Activated naive CD8-positive, alpha-beta T cell treated with anti-CD3 and anti-CD28 coated beads, Interleukin-2, amount 10 ng/mL, durations not matched to agents 7 days and 5 days (primary cell): ENCODE results near the gene ZNF17. TPM values are rescaled to one million over a fixed set of nuclear protein-coding genes. Genes with fewer than 3 reads are reported as not detected.
A peak's percentile ranks its signal among the peaks of the same experiment; 100 is the strongest.
"Not testable (repeated sequence)": the region's sequence is repeated elsewhere in the genome, so short reads cannot be mapped to it uniquely, and the experiment has no call there.

Experiments
- ATAC-seq: fragments of 150-1000 bp; cut with Tn5 transposase; one replicate; pipeline ENCODE4 v1.10.0; 2021; ENCODE audit warnings: low read depth, moderate library complexity
- POLR2A ChIA-PET: fragments of 350-600 bp; sonication (Branson Sonifier 250); formaldehyde crosslinking; loops from one replicate; lab custom pipeline; 2021; ENCODE audit warnings: antibody characterized with exemption; lab: Charles Lee
- DNase-seq: peaks from one replicate; pipeline ENCODE4 v3.0.0; 2021
- H3K27ac Mint-ChIP-seq: one replicate; pipeline ENCODE4 v1.8.0; 2022; ENCODE audit warnings: mild to moderate bottlenecking, mixed read lengths
- H3K27me3 Mint-ChIP-seq: one replicate; pipeline ENCODE4 v1.8.0; 2022; ENCODE audit warnings: mild to moderate bottlenecking, moderate library complexity, mixed read lengths
- H3K36me3 Mint-ChIP-seq: one replicate; pipeline ENCODE4 v1.8.0; 2021; ENCODE audit warnings: mild to moderate bottlenecking, mixed read lengths
- H3K4me1 Mint-ChIP-seq: one replicate; pipeline ENCODE4 v1.8.0; 2021; ENCODE audit warnings: mixed read lengths
- H3K4me3 Mint-ChIP-seq: one replicate; pipeline ENCODE4 v1.8.0; 2022; ENCODE audit warnings: mild to moderate bottlenecking, moderate library complexity, mixed read lengths
- H3K9me3 Mint-ChIP-seq: one replicate; pipeline ENCODE4 v1.8.0; 2021; ENCODE audit warnings: mixed read lengths
- total RNA-seq, 2 experiments: library from RNA; stranded (reverse); gene quantifications; one replicate each; pipeline ENCODE4 v1.2.3, GENCODE V29; 2021

ZNF17 gene
- 10 to 100 TPM; 19.0 to 24.9 TPM for total RNA-seq

DNA sequence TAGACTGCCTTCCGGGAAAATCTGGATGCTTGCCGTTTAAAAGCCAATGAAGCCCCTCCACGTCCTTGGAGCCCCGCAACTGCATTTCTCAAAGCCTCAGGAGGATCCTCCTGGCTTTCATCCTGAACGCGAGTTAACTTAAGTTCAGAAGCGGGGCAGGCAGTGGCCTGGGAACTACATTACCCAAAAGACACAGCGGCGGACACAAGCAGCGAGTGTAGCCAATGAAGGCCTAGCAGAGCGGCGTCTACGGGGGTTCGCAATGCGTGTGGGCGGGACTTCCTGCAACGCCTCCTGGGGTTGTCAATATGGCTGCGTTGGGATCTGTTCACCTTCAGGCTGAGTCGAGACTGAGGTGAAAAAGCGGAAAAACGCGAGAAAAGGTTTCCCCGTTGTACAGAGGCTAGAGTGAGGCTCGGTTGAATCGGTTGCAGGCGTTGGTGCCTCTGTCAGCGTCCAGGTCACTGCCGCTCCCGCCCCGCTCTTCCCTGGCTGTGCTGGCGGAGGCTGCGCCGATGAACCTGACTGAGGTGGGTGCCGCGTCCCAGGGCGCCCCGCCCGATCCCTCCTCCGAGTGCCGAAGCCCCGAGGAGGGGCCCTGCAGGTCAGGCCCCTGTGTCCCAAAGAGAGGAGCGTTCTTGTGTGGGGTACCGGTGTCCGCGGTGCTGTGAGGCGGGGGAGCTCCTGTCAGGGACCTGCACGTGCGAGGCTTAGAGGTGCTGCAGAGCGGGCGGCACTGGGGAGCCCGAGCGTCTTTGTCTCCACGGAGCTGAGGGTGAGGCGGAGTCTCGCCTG, at the start of gene ZNF17:
Gene ZNF17, plus strand, starts transcription at position 285 of the 795 bp plus-strand sequence. CDS start 2,455 bp downstream, outside the sequence.
- DNase-seq: peak; percentile 83
- POLR2A ChIA-PET: interaction anchor here (1.3 kb wide), 1 partner anchor 21 kb away, joined by 4 read pairs; the partner anchor contains the start of gene ZNF548
- peaks cover 29% of the 10 kb centered on the region for H3K36me3 Mint-ChIP-seq
- H3K4me3 Mint-ChIP-seq: peak within 1 kb of the TSS; percentile 89
- peaks cover 13% of the 10 kb centered on the region for H3K9me3 Mint-ChIP-seq
- H3K27ac Mint-ChIP-seq: peak within 1 kb of the TSS; percentile 75
- peak; percentile 100 for ATAC-seq
- H3K4me1 Mint-ChIP-seq: peaks cover 16% of the 10 kb centered on the region
- H3K27me3 Mint-ChIP-seq: no peaks in the 10 kb centered on the region

DNA sequence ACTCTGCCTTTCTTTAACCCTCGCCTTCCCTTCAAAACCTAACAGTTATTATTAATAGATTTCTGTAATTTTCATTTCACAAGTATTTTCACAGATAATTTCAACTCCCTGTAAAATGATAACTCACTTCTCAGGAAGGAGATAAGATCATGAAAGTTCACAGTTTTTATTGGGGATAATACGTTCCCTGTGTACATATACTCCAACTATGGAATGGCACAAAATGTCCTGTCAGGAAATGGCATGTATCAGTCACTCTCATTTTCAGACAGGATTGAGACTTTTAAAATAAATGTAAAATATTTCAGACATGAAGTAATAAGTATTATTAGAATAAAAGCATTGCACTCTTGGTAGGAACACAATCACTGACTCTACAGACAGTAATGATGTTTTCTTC, 48.5 kb upstream of the ZNF17 start:
- Mint-ChIP-seq H3K27ac (peak overlapping the region; percentile 99), H3K9me3 (peaks cover 14% of the 10 kb centered on the region), H3K4me1 (peaks cover 11% of the 10 kb centered on the region), H3K27me3 (no peaks in the 10 kb centered on the region), H3K4me3 (peak overlapping the region; percentile 96), H3K36me3 (peaks cover 45% of the 10 kb centered on the region)
- ATAC-seq (no peak), DNase-seq (no peak)
- POLR2A ChIA-PET: interaction anchor here (0.7 to 1.9 kb wide), 7 partner anchors 8 to 365 kb away, joined by 3 to 9 read pairs (median 4); partner anchors contain the start of genes ZNF304, ZNF548 and ZNF671

GRCh38 chr19:57362997-57363687, 47.8 kb upstream of the ZNF17 start, which contains the start of the genes TRAPPC2B and ZNF547:
TRAPPC2B (plus strand) TSS chr19:57363551; CDS start chr19:57364834, 1,283 bp downstream.
ZNF547 (plus strand) TSS chr19:57363551; CDS start chr19:57368556, 5,005 bp downstream.
- H3K4me1 Mint-ChIP-seq: peaks cover 11% of the 10 kb centered on the region
- peak; percentile 97 for DNase-seq
- H3K27me3 Mint-ChIP-seq: no peaks in the 10 kb centered on the region
- peak; percentile 96 for ATAC-seq
- peak within 1 kb of the TSS; percentile 99 for H3K27ac Mint-ChIP-seq
- H3K36me3 Mint-ChIP-seq: peaks cover 43% of the 10 kb centered on the region
- peaks cover 14% of the 10 kb centered on the region for H3K9me3 Mint-ChIP-seq
- POLR2A ChIA-PET: interaction anchor here (0.7 to 1.9 kb wide), 9 partner anchors 9 to 639 kb away, joined by 3 to 9 read pairs (median 4); partner anchors contain the start of genes ZNF304, ZNF548 and ZNF671
- H3K4me3 Mint-ChIP-seq: peak within 1 kb of the TSS; percentile 96

DNA sequence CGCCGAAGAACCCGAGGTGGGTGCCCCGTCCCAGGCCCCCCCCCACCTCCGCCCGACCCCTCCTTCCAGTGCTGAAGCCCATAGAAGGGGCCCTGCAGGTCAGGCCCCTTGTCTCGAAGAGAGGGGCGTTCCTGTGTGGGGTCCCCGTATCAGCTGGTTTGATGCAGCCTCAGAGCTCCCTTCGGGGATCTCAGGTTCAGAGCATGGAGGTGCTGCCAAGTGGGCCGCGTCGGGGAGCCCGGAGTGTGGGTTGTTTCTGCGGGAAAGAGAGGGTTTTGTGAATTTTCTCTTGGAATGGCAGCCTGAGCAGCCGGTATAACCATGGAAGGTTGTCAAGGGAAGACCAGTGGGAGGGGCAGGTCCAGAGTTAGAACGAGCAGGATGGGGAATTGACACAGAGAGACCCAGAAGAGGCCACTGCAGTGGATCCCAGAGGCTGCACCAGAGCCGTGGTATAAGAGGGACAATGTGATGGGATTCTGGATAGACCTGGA, 47.2 kb upstream of the ZNF17 start:
- peaks cover 43% of the 10 kb centered on the region for H3K36me3 Mint-ChIP-seq
- peaks cover 11% of the 10 kb centered on the region for H3K4me1 Mint-ChIP-seq
- peak overlapping the region; percentile 96 for H3K4me3 Mint-ChIP-seq
- H3K27me3 Mint-ChIP-seq: no peaks in the 10 kb centered on the region
- peaks cover 16% of the 10 kb centered on the region for H3K9me3 Mint-ChIP-seq
- POLR2A ChIA-PET: interaction anchor here (0.7 to 1.9 kb wide), 7 partner anchors 9 to 638 kb away, joined by 3 to 9 read pairs (median 4); partner anchors contain the start of genes ZNF304, ZNF548 and ZNF671
- DNase-seq (no peak), ATAC-seq (peak; percentile 13)
- H3K27ac Mint-ChIP-seq: peak overlapping the region; percentile 99

GRCh38 chr19:57366776-57367175, 44.2 kb upstream of the ZNF17 start:
- H3K27me3 Mint-ChIP-seq: no peaks in the 10 kb centered on the region
- H3K4me1 Mint-ChIP-seq: peaks cover 11% of the 10 kb centered on the region
- peaks cover 14% of the 10 kb centered on the region for H3K9me3 Mint-ChIP-seq
- H3K4me3 Mint-ChIP-seq: no peak overlapping the region
- ATAC-seq (no peak), DNase-seq (no peak)
- POLR2A ChIA-PET: interaction anchor here (0.7 to 1.0 kb wide), 2 partner anchors 23 to 49 kb away, joined by 4 to 6 read pairs; partner anchors contain the start of gene ZNF548
- no peak overlapping the region for H3K27ac Mint-ChIP-seq
- peaks cover 49% of the 10 kb centered on the region for H3K36me3 Mint-ChIP-seq

DNA sequence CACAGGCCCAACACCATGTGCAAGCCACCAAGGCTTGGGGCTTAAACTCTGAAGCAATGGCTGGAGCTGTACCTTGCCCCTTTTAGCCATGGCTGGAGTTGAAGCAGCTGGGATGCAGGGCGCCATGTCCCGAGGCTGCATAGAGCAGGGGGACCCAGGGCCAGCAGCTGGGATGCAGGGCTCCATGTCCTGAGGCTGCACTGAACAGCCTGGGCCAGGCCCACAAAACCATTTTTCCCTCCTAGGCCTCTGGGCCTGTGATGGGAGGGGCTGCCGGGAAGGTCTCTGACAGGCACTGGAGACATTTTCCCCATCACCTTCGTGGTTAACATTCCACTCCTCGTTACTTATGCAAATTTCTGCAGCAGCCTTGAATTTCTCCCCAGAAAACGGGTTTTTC, 36.8 kb upstream of the ZNF17 start:
- H3K36me3 Mint-ChIP-seq: peaks cover 84% of the 10 kb centered on the region
- POLR2A ChIA-PET: no interaction called here
- ATAC-seq (no peak), DNase-seq (no peak)
- no peaks in the 10 kb centered on the region for H3K4me1 Mint-ChIP-seq
- H3K4me3 Mint-ChIP-seq: no peak overlapping the region
- H3K9me3 Mint-ChIP-seq: peaks cover 41% of the 10 kb centered on the region
- no peak overlapping the region for H3K27ac Mint-ChIP-seq
- H3K27me3 Mint-ChIP-seq: no peaks in the 10 kb centered on the region

DNA sequence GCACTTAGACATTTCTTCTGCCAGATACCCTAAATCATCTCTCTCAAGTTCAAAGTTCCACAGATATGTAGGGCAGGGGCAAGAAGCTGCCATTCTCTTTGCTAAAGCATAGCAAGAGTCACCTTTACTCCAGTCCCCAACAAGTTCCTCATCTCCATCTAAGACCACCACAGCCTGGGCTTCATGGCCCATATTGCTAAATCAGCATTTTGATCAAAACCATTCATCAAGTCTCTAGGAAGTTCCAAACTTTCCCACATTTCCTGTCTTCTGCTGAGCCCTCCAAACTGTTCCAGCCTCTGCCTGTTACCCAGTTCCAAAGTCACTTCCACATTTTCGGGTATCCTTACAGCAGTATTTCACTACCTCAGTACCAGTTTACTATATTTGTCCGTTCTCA, 36.3 kb upstream of the ZNF17 start:
- H3K27ac Mint-ChIP-seq, POLR2A ChIA-PET, H3K4me1 Mint-ChIP-seq, ATAC-seq, DNase-seq, H3K4me3 Mint-ChIP-seq, H3K27me3 Mint-ChIP-seq: not testable (repeated sequence)
- peaks cover 44% of the 10 kb centered on the region for H3K9me3 Mint-ChIP-seq
- H3K36me3 Mint-ChIP-seq: peaks cover 87% of the 10 kb centered on the region

DNA sequence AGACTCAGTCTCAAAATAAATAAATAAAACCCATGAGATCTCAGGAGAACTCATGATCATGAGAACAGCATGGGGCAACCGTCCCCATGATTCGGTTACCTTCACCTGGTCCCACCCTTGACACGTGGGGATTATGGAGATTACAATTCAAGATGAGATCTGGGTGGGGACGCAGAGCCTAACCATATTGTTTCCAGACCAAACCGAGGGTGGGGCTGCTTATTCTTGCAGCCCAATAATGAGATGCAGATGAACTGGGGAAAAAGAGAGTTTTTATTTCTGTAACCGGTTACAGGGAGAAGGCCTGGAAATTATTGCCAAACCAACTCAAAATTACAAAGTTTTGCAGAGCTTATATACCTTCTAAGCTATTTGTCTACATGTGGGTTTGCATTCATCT, 34.8 kb upstream of the ZNF17 start:
- no peak for DNase-seq
- H3K27me3 Mint-ChIP-seq: no peaks in the 10 kb centered on the region
- peaks cover 46% of the 10 kb centered on the region for H3K9me3 Mint-ChIP-seq
- ATAC-seq: no peak
- peaks cover 77% of the 10 kb centered on the region for H3K36me3 Mint-ChIP-seq
- no peaks in the 10 kb centered on the region for H3K4me1 Mint-ChIP-seq
- H3K4me3 Mint-ChIP-seq: no peak overlapping the region
- no peak overlapping the region for H3K27ac Mint-ChIP-seq
- POLR2A ChIA-PET: no interaction called here

GRCh38 chr19:57377498-57378146, 33.3 kb upstream of the ZNF17 start:
- DNase-seq (no peak), ATAC-seq (no peak)
- Mint-ChIP-seq H3K36me3 (peaks cover 64% of the 10 kb centered on the region), H3K4me1 (no peaks in the 10 kb centered on the region), H3K9me3 (peaks cover 42% of the 10 kb centered on the region), H3K27ac (no peak overlapping the region), H3K4me3 (no peak overlapping the region), H3K27me3 (no peaks in the 10 kb centered on the region)
- POLR2A ChIA-PET: interaction anchor here (0.5 kb wide), 1 partner anchor 14 kb away, joined by 3 read pairs; no protein-coding TSS in a partner anchor

DNA sequence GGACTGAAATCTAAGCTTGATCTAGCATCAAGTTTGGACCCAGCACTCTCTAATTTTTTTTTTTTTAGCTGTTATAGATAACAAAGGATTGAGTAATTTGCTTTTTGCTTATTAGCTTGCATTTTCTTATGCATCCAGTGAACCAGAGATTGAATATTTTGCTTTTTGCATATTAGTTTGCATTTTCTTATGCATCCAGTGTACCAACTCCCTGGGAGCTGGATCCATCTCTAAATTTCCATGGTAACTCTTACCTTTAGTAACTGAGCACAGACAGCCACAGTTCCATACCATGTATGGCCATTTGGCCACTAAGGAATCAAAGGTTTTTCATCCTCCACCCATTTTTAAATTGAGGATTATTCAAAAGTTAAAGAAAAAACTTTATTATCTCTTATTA, 30.0 kb upstream of the ZNF17 start:
- no peak for ATAC-seq
- no peaks in the 10 kb centered on the region for H3K4me1 Mint-ChIP-seq
- DNase-seq: no peak
- H3K27me3 Mint-ChIP-seq: no peaks in the 10 kb centered on the region
- H3K9me3 Mint-ChIP-seq: peaks cover 32% of the 10 kb centered on the region
- H3K4me3 Mint-ChIP-seq: no peak overlapping the region
- POLR2A ChIA-PET: no interaction called here
- H3K36me3 Mint-ChIP-seq: peaks cover 33% of the 10 kb centered on the region
- no peak overlapping the region for H3K27ac Mint-ChIP-seq

DNA sequence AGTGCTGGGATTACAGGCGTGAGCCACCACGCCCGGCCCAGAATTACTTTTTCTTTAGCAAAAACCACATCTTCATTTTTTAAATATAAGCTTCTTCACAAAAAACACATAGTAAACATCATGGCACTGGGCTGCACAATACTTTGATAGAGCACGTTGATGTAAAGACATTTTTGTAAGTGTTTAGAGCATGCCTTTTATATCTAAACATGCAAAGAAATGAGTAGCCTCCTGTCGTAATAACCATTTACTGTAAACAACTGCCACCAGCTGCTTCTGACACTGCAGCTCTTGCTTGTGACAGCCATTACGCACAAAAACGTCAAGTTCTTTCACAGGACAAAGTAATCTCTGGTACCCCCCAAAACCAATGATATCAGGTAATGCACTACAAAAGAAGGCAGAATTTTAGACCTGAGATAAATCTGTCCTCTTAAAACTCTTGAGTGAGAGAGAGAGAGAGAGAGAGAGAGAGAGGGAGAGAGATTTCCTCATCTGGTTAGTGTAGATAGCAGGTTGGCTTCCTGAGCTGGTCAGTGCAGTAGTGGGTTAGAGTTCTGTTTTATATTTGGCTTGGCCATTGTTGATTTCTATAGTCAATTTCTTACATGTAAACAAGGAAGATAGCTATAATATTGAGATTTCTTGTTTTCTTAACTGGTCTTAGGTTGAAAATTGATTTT, 28.0 kb upstream of the ZNF17 start:
- Mint-ChIP-seq H3K4me3 (no peak overlapping the region), H3K4me1 (no peaks in the 10 kb centered on the region), H3K27ac (no peak overlapping the region), H3K27me3 (no peaks in the 10 kb centered on the region), H3K9me3 (peaks cover 28% of the 10 kb centered on the region), H3K36me3 (peaks cover 14% of the 10 kb centered on the region)
- ATAC-seq (no peak), DNase-seq (no peak)
- POLR2A ChIA-PET: no interaction called here

DNA sequence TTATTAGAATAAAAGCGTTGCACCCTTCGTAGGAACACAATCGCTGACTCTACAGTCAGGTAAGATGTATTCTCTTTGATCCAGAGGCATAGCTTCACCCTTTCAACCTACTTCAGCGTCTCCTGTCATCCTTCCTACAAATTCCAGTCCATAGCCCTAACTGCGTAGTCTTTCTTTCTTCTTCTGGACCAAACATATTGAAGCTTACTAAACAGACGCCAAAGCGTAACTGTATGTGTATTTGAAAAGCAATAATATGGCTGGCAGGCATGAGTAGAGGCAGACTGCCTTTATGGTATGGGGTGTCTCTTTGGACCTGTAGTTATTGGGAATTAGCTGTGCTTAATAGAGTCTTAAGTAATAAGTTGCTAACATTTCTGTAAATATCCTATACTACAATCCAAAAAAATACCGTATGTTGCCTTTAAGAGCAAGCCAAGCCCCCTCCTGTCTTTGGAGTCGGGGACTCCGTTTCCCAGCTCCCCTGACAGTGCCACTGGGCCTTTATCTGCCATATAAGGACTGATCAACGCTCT, 21.7 kb upstream of the ZNF17 start:
- POLR2A ChIA-PET: interaction anchor here (0.6 to 2.0 kb wide), 10 partner anchors 9 to 433 kb away, joined by 3 to 9 read pairs (median 4); partner anchors contain the start of genes TRAPPC2B, ZNF17, ZNF304 and ZNF547
- H3K27ac Mint-ChIP-seq: peak overlapping the region; percentile 92
- no peak for ATAC-seq
- peaks cover 29% of the 10 kb centered on the region for H3K4me1 Mint-ChIP-seq
- H3K27me3 Mint-ChIP-seq: no peaks in the 10 kb centered on the region
- H3K36me3 Mint-ChIP-seq: peaks cover 36% of the 10 kb centered on the region
- peaks cover 18% of the 10 kb centered on the region for H3K9me3 Mint-ChIP-seq
- peak overlapping the region; percentile 94 for H3K4me3 Mint-ChIP-seq
- DNase-seq: no peak
